MCF 10A (cell line): Measurements from ENCODE around the gene CD74. TPM values are rescaled to one million over a fixed set of nuclear protein-coding genes. Genes with fewer than 3 reads are reported as not detected.

Source experiments
- BruUV-seq: library from RNA; stranded (reverse); fragments of 400-500 nt; replicated peaks from 2 replicates; lab custom pipeline; 2021; lab: Mats Ljungman, UMichigan
- CTCF ChIA-PET: fragments of 300-600 bp; sonication (Branson Sonifier 250); formaldehyde crosslinking; extraction: SDS; loops from one replicate; lab custom pipeline; 2021; ENCODE audit warnings: antibody characterized with exemption, inconsistent platforms; lab: Yijun Ruan, JAX
- POLR2A ChIA-PET: fragments of 300-600, 350-650 bp; sonication (Branson Sonifier 250); formaldehyde crosslinking; extraction: SDS; loops from one replicate; lab custom pipeline; 2020; ENCODE audit warnings: antibody characterized with exemption, inconsistent platforms; lab: Yijun Ruan, JAX
- DNase-seq: peaks from one replicate; pipeline ENCODE4 v3.0.0-alpha.2; 2018; ENCODE audit not compliant: unreplicated experiment
- H3K27ac Mint-ChIP-seq: one replicate; pipeline ENCODE4 v1.8.0; 2022; ENCODE audit warnings: mild to moderate bottlenecking, low read depth, mixed read lengths; ENCODE audit not compliant: unreplicated experiment
- H3K27me3 Mint-ChIP-seq: one replicate; pipeline ENCODE4 v1.8.0; 2022; ENCODE audit warnings: mixed read lengths; ENCODE audit not compliant: insufficient read depth, unreplicated experiment
- H3K36me3 Mint-ChIP-seq: one replicate; pipeline ENCODE4 v1.8.0; 2022; ENCODE audit warnings: mild to moderate bottlenecking, moderate library complexity, mixed read lengths; ENCODE audit not compliant: insufficient read depth, unreplicated experiment
- H3K4me1 Mint-ChIP-seq: one replicate; pipeline ENCODE4 v1.8.0; 2022; ENCODE audit warnings: mixed read lengths; ENCODE audit not compliant: insufficient read depth, unreplicated experiment
- H3K4me3 Mint-ChIP-seq: one replicate; pipeline ENCODE4 v1.8.0; 2022; ENCODE audit warnings: mild to moderate bottlenecking, moderate library complexity, mixed read lengths; ENCODE audit not compliant: unreplicated experiment
- H3K9me3 Mint-ChIP-seq: one replicate; pipeline ENCODE4 v1.8.0; 2022; ENCODE audit warnings: mixed read lengths; ENCODE audit not compliant: unreplicated experiment
- CTCF ChIP-seq: fragments of 200-600 bp; IDR thresholded peaks from one replicate; pipeline ENCODE4 v1.8.0; 2022; ENCODE audit warnings: antibody characterized with exemption, mild to moderate bottlenecking; ENCODE audit not compliant: unreplicated experiment
- intact Hi-C: fragments of 100-400 bp; cut with micrococcal nuclease; formaldehyde crosslinking; loops from 2 replicates; pipeline ENCODE4 v1.14.1; 2022
- total RNA-seq: library from RNA; stranded (reverse); gene quantifications from 2 replicates; pipeline ENCODE4 v1.2.3, GENCODE V29; 2022

Gene CD74
- total RNA-seq, 1 experiment from 2014 or later: not detected

- H3K4me3 Mint-ChIP-seq: no peak overlapping the region
- no TSS peak for BruUV-seq
- H3K9me3 Mint-ChIP-seq: no peaks in the 10 kb centered on the region
- CTCF ChIA-PET: no interaction called here
- peaks cover 73% of the 10 kb centered on the region for H3K36me3 Mint-ChIP-seq
- no peaks in the 10 kb centered on the region for H3K27me3 Mint-ChIP-seq
- no peak overlapping the region for H3K27ac Mint-ChIP-seq
- POLR2A ChIA-PET: interaction anchor here (0.6 to 1.5 kb wide), 2 partner anchors 12 to 280 kb away, joined by 3 to 4 read pairs; no protein-coding TSS in a partner anchor
- peak; percentile 30 for DNase-seq
- peaks cover 22% of the 10 kb centered on the region for H3K4me1 Mint-ChIP-seq
- intact Hi-C loops: no loop called here
- TF ChIP-seq CTCF: no peak
Measured at GRCh38 chr5:150443242-150444075, 30.7 kb upstream of the CD74 start.

GRCh38 chr5:150442699-150443080, 30.0 kb upstream of the CD74 start:
- no peak for TF ChIP-seq CTCF
- H3K4me3 Mint-ChIP-seq: no peak overlapping the region
- H3K27me3 Mint-ChIP-seq: no peaks in the 10 kb centered on the region
- peaks cover 65% of the 10 kb centered on the region for H3K36me3 Mint-ChIP-seq
- H3K4me1 Mint-ChIP-seq: peaks cover 15% of the 10 kb centered on the region
- H3K27ac Mint-ChIP-seq: no peak overlapping the region
- intact Hi-C loops: no loop called here
- DNase-seq: no peak
- ChIA-PET CTCF (interaction anchor here (0.9 to 1.0 kb wide), 3 partner anchors 11 to 320 kb away, joined by 3 to 5 read pairs (median 4); no protein-coding TSS in a partner anchor), POLR2A (interaction anchor here (0.6 to 1.5 kb wide), 5 partner anchors 11 to 281 kb away, joined by 3 to 4 read pairs (median 3); no protein-coding TSS in a partner anchor)
- no peaks in the 10 kb centered on the region for H3K9me3 Mint-ChIP-seq
- BruUV-seq: no TSS peak

DNA sequence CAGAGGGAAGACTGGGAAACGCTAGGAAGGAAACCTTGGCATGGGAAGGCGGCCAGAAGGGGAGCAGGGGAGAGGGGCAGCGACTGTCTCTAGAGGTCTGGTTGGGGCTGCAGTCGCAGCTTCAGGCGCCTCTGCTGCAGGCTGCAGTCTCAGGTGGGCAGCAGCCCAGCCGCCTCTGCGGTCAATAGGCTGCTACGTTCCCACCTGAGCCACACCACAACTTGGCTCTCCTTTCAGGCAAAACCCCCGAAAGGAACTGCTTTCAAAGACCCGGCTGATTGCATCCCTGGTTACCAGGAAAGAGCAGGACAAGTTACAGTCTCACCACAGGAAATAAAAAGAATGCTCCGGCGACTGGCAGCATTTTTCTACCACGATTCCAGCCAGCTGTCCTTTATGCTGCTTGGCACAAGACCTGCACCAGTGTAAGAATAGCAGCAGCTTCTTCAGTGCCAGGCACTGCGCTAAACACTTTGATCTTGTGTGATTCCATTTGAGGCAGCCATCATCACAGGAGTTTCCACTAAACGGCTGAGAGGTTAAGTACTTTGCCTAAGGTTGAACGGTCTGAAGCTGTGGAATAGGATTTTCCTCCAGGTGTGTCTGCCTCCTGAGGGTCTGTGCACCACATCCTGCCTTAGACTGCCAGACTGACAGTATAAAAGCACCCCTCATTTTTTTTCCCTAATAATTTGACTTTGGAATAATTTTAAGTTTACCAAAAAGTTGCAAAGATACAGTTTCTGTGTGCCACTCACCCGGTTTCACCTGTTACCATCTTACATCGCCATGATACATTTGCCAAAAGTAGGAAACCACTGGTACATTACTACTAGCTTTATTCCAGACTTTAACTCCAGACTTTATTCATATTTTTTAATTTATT, 29.3 kb upstream of the CD74 start:
- peak; percentile 27 for DNase-seq
- intact Hi-C loops: no loop called here
- no TSS peak for BruUV-seq
- POLR2A ChIA-PET: interaction anchor here (0.7 to 1.5 kb wide), 4 partner anchors 10 to 93 kb away, joined by 3 to 4 read pairs (median 3); no protein-coding TSS in a partner anchor
- no peak overlapping the region for H3K4me3 Mint-ChIP-seq
- no peak overlapping the region for H3K27ac Mint-ChIP-seq
- peaks cover 10% of the 10 kb centered on the region for H3K4me1 Mint-ChIP-seq
- no peaks in the 10 kb centered on the region for H3K9me3 Mint-ChIP-seq
- peaks cover 59% of the 10 kb centered on the region for H3K36me3 Mint-ChIP-seq
- CTCF ChIA-PET: interaction anchor here (0.9 to 1.0 kb wide), 3 partner anchors 10 to 319 kb away, joined by 3 to 5 read pairs (median 4); no protein-coding TSS in a partner anchor
- H3K27me3 Mint-ChIP-seq: no peaks in the 10 kb centered on the region
- no peak for TF ChIP-seq CTCF
